HCT116 (cell line): ENCODE data around the gene P2RX5. TPM values are rescaled to one million over a fixed set of nuclear protein-coding genes. Genes with fewer than 3 reads are reported as not detected.

ENCODE experiments used
- ATAC-seq: fragments of 200-7000 bp; cut with Tn5 transposase; 2 replicates; pipeline ENCODE4 v1.9.1; 2020; ENCODE audit warnings: mild to moderate bottlenecking, moderate library complexity
- BruUV-seq: library from RNA; stranded (reverse); fragments of 400-500 nt; replicated peaks from 2 replicates; lab custom pipeline; 2021; lab: Mats Ljungman, UMichigan
- CTCF ChIA-PET: fragments of 300-600 bp; sonication (Branson Sonifier 250); formaldehyde crosslinking; loops from one replicate; lab custom pipeline; 2021; ENCODE audit warnings: antibody characterized with exemption; lab: Charles Lee
- POLR2A ChIA-PET: fragments of 300-600, 350-600 bp; sonication (Branson Sonifier 250); formaldehyde crosslinking; loops from one replicate; lab custom pipeline; 2021; ENCODE audit warnings: antibody characterized with exemption; lab: Charles Lee
- RAD21 ChIA-PET, 2 experiments: fragments of 300-600 bp; sonication (Branson Sonifier 250); formaldehyde crosslinking; loops; one replicate each; lab custom pipeline; 2023; ENCODE audit warnings: low total read pairs in 2 of 2; ENCODE audit not compliant: uncharacterized antibody in 2 of 2, unreplicated experiment in 2 of 2, low non-redundant PET in 1 of 2; lab: Charles Lee
- DNase-seq: peaks from one replicate; pipeline ENCODE4 v3.0.0-alpha.2; 2010; ENCODE audit warnings: low read depth, low spot score
- H2AFZ ChIP-seq: fragments of 200-600 bp; shearing (Covaris generic), sonication (generic); 2 replicates; pipeline ENCODE4 v1.6.1; 2017; ENCODE audit warnings: low read depth, mixed run types, mixed read lengths, antibody characterized with exemption, low read length; ENCODE audit not compliant: poor library complexity, severe bottlenecking
- H3K27ac ChIP-seq: 2 replicates; pipeline ENCODE4 v1.5.1; 2012; ENCODE audit warnings: low read depth, low read length
- H3K27me3 ChIP-seq: fragments of 200-600 bp; sonication (generic); 2 replicates; pipeline ENCODE4 v1.6.1; 2016; ENCODE audit warnings: mixed run types, low read length, mixed read lengths; ENCODE audit not compliant: insufficient read depth
- H3K36me3 ChIP-seq, 2 experiments: fragments of 200-500 bp in 1 of 2; fragments of 200-600 bp in 1 of 2; sonication (Bioruptor generic) in 1 of 2; sonication (generic) in 1 of 2; 2 replicates each; pipeline versions ENCODE4 v1.5.1 to v1.6.1; 2014 to 2016; ENCODE audit warnings: low read length in 2 of 2, inconsistent platforms in 1 of 2, mixed read lengths in 1 of 2, mixed run types in 1 of 2; ENCODE audit not compliant: insufficient read depth in 2 of 2, control insufficient read depth in 1 of 2
- H3K4me1 ChIP-seq, 2 experiments: fragments of 200-600 bp in 1 of 2; sonication (generic) in 1 of 2; 2 replicates each; pipeline versions ENCODE4 v1.5.1 to v1.6.1; 2012 to 2017; ENCODE audit warnings: low read length in 2 of 2, inconsistent platforms in 1 of 2, mild to moderate bottlenecking in 1 of 2, mixed read lengths in 1 of 2, mixed run types in 1 of 2, moderate library complexity in 1 of 2; ENCODE audit not compliant: insufficient read depth in 2 of 2, control insufficient read depth in 1 of 2
- H3K4me2 ChIP-seq: fragments of 200-600 bp; sonication (generic); 2 replicates; pipeline ENCODE4 v1.6.1; 2017; ENCODE audit warnings: mixed run types, low read length, mixed read lengths
- H3K4me3 ChIP-seq, 2 experiments: fragments of 200-600 bp in 1 of 2; sonication (generic) in 1 of 2; replicated peaks in 1 of 2; 2 replicates each; pipeline ENCODE4 v1.5.1; 2011 to 2016; ENCODE audit warnings: low read length in 2 of 2, control low read depth in 1 of 2, low read depth in 1 of 2, mild to moderate bottlenecking in 1 of 2, mixed read lengths in 1 of 2, mixed run types in 1 of 2
- H3K79me2 ChIP-seq: fragments of 200-600 bp; sonication (generic); 2 replicates; pipeline ENCODE4 v1.6.1; 2017; ENCODE audit warnings: mild to moderate bottlenecking, mixed run types, low read length, moderate library complexity, mixed read lengths; ENCODE audit not compliant: insufficient read depth
- H3K9ac ChIP-seq: fragments of 200-600 bp; sonication (generic); 2 replicates; pipeline ENCODE4 v1.6.1; 2016; ENCODE audit warnings: low read length, mixed read lengths
- H3K9me2 ChIP-seq: fragments of 200-600 bp; sonication (generic), shearing (Covaris generic); 2 replicates; pipeline ENCODE4 v1.6.1; 2017; ENCODE audit warnings: mixed run types, mild to moderate bottlenecking, moderate library complexity; ENCODE audit not compliant: insufficient read depth
- H3K9me3 ChIP-seq, 2 experiments: fragments of 200-500 bp in 1 of 2; fragments of 200-600 bp in 1 of 2; sonication (Bioruptor generic) in 1 of 2; sonication (generic) in 1 of 2; 2 replicates each; pipeline ENCODE4 v1.6.1; 2014 to 2017; ENCODE audit warnings: low read length in 2 of 2, mixed read lengths in 2 of 2, inconsistent platforms in 1 of 2, low read depth in 1 of 2, mild to moderate bottlenecking in 1 of 2, mixed run types in 1 of 2, moderate library complexity in 1 of 2; ENCODE audit not compliant: control insufficient read depth in 1 of 2, insufficient read depth in 1 of 2
- H4K20me1 ChIP-seq: fragments of 200-600 bp; sonication (generic), shearing (Covaris generic); 2 replicates; pipeline ENCODE4 v1.6.1; 2017; ENCODE audit warnings: mixed run types, mild to moderate bottlenecking, moderate library complexity; ENCODE audit not compliant: insufficient read depth
- EGR1 ChIP-seq: IDR thresholded peaks from 2 replicates; pipeline ENCODE4 v1.6.1; 2012; ENCODE audit warnings: low read depth
- EZH2 ChIP-seq: fragments of 200-600 bp; sonication (generic); IDR thresholded peaks from 2 replicates; pipeline ENCODE4 v1.6.1; 2017; ENCODE audit warnings: antibody characterized with exemption, mixed run types
- EZH2phosphoT487 ChIP-seq: fragments of 200-600 bp; IDR thresholded peaks from 2 replicates; pipeline ENCODE4 v1.6.1; 2018; ENCODE audit warnings: antibody characterized with exemption, borderline replicate concordance
- FOSL1 ChIP-seq: IDR thresholded peaks from 2 replicates; pipeline ENCODE4 v1.6.1; 2012; ENCODE audit warnings: low read depth
- JUND ChIP-seq: IDR thresholded peaks from 2 replicates; pipeline ENCODE4 v1.6.1; 2012
- MAX ChIP-seq: IDR thresholded peaks from 2 replicates; pipeline ENCODE4 v1.6.1; 2012
- POLR2A ChIP-seq: IDR thresholded peaks from 2 replicates; pipeline ENCODE4 v1.7.0; 2011; ENCODE audit warnings: borderline replicate concordance; ENCODE audit not compliant: insufficient read depth, insufficient read length; ENCODE audit errors: extremely low read depth
- POLR2AphosphoS5 ChIP-seq: IDR thresholded peaks from 2 replicates; pipeline ENCODE4 v1.6.1; 2011; ENCODE audit warnings: mild to moderate bottlenecking, low read depth, low read length, moderate library complexity
- RAD21 ChIP-seq: IDR thresholded peaks from 2 replicates; pipeline ENCODE4 v1.6.1; 2012; ENCODE audit warnings: low read depth, mild to moderate bottlenecking
- REST ChIP-seq: IDR thresholded peaks from 2 replicates; pipeline ENCODE4 v1.6.1; 2012; ENCODE audit warnings: low read depth
- SIN3A ChIP-seq: IDR thresholded peaks from 2 replicates; pipeline ENCODE4 v1.6.1; 2012; ENCODE audit warnings: low read depth
- SP1 ChIP-seq: IDR thresholded peaks from 2 replicates; pipeline ENCODE4 v1.6.1; 2012; ENCODE audit warnings: low read depth
- SRF ChIP-seq: IDR thresholded peaks from 2 replicates; pipeline ENCODE4 v1.6.1; 2012; ENCODE audit warnings: low read depth
- TCF7L2 ChIP-seq: IDR thresholded peaks from 2 replicates; pipeline ENCODE4 v1.7.0; 2011; ENCODE audit warnings: borderline replicate concordance, inconsistent platforms; ENCODE audit not compliant: insufficient read depth, insufficient read length; ENCODE audit errors: extremely low read depth
- YY1 ChIP-seq: IDR thresholded peaks from 2 replicates; pipeline ENCODE4 v1.6.1; 2011; ENCODE audit warnings: low read length, low read depth, moderate library complexity, mild to moderate bottlenecking; ENCODE audit not compliant: insufficient replicate concordance; ENCODE audit errors: extremely low read depth
- ZFX ChIP-seq: fragments of 450-650 bp; IDR thresholded peaks from 2 replicates; pipeline ENCODE4 v1.6.1; 2017
- intact Hi-C: fragments of 100-400 bp; cut with micrococcal nuclease; formaldehyde crosslinking; loops from 2 replicates; pipeline ENCODE4 v1.10.0; 2022
- total RNA-seq: library from RNA; stranded (reverse); gene quantifications from one replicate; pipeline ENCODE4 v1.2.1, GENCODE V29; 2021; ENCODE audit not compliant: unreplicated experiment

Gene P2RX5
- total RNA-seq, 1 experiment from 2014 or later: 9.0 TPM

- peaks cover 8 to 20% of the 10 kb centered on the region in 2 experiments for H3K4me1 ChIP-seq
- H3K27me3 ChIP-seq: no peaks in the 10 kb centered on the region
- no peaks in the 10 kb centered on the region for H3K36me3 ChIP-seq
- H3K9me3 ChIP-seq: no peaks in the 10 kb centered on the region
- H2AFZ ChIP-seq: no peak overlapping the region
- intact Hi-C loops: no loop called here
- ATAC-seq (no peak), DNase-seq (no peak)
- H3K79me2 ChIP-seq: peaks cover 42% of the 10 kb centered on the region
- no peak overlapping the region for H3K4me3 ChIP-seq
- BruUV-seq: no TSS peak
- POLR2A ChIA-PET: interaction anchor here (1.8 kb wide), 1 partner anchor 30 kb away, joined by 5 read pairs; the partner anchor contains the start of genes CTNS and SHPK
- TF ChIP-seq FOSL1 (no peak), YY1 (no peak), POLR2AphosphoS5 (0 out of 2 replicates have a peak, but pooled peaks have one; percentile 8), SRF (no peak), MAX (no peak)
- H3K9ac ChIP-seq: no peak overlapping the region
- peak overlapping the region; percentile 97; the same call in 1 of the 2 replicates for H3K27ac ChIP-seq
- peak overlapping the region; percentile 74 for H3K4me2 ChIP-seq
- RAD21 ChIA-PET: interaction anchor here in 1 of 2 experiments (0.7 kb wide), 1 partner anchor 64 kb away, joined by 3 read pairs; no protein-coding TSS in a partner anchor
- CTCF ChIA-PET: interaction anchor here (0.8 to 2.8 kb wide), 2 partner anchors 17 to 19 kb away, joined by 3 to 11 read pairs; no protein-coding TSS in a partner anchor
- H3K9me2 ChIP-seq: no peaks in the 10 kb centered on the region
- H4K20me1 ChIP-seq: no peaks in the 10 kb centered on the region
These were observed 29.4 kb downstream of the P2RX5 start for GRCh38 chr17:3666516-3666915.

GRCh38 chr17:3665834-3666233 lies 30.1 kb downstream of the P2RX5 start:
- Histone ChIP-seq H3K4me3 (no peak overlapping the region), H3K9me3 (no peaks in the 10 kb centered on the region), H3K4me2 (no peak overlapping the region), H3K36me3 (no peaks in the 10 kb centered on the region), H3K9me2 (no peaks in the 10 kb centered on the region), H4K20me1 (no peaks in the 10 kb centered on the region), H3K27ac (no peak overlapping the region), H3K79me2 (peaks cover 42% of the 10 kb centered on the region), H3K27me3 (no peaks in the 10 kb centered on the region), H3K4me1 (peaks cover 8 to 20% of the 10 kb centered on the region in 2 experiments), H3K9ac (no peak overlapping the region), H2AFZ (no peak overlapping the region)
- BruUV-seq: no TSS peak
- POLR2A ChIA-PET: no interaction called here
- no peak for DNase-seq
- RAD21 ChIA-PET: no interaction called here
- intact Hi-C loops: no loop called here
- CTCF ChIA-PET: no interaction called here
- ATAC-seq: no peak
- TF ChIP-seq POLR2AphosphoS5: no peak
- TF ChIP-seq SIN3A: no peak
- no peak for TF ChIP-seq JUND
- TF ChIP-seq SP1: no peak
- TF ChIP-seq YY1: no peak
- no peak for TF ChIP-seq POLR2A
- no peak for TF ChIP-seq TCF7L2
- no peak for TF ChIP-seq MAX
- TF ChIP-seq RAD21: no peak
- no peak for TF ChIP-seq REST
- TF ChIP-seq ZFX: no peak
- no peak for TF ChIP-seq EGR1
- no peak for TF ChIP-seq EZH2
- no peak for TF ChIP-seq EZH2phosphoT487
- no peak for TF ChIP-seq SRF
